Gastrocnemius medialis (tissue), 4 donors: Measurements from ENCODE around the gene EHD1.

Experiments
- CTCF ChIP-seq, 5 experiments: fragments of 450-650 bp in 3 of 5; fragments of 200-600 bp in 2 of 5; sonication (generic) in 2 of 5; IDR thresholded peaks in 4 of 5; conservative IDR thresholded peaks in 1 of 5; 1 replicate in 4 of 5; 2 replicates in 1 of 5; pipeline ENCODE4 v1.5.1; 2016 to 2019; ENCODE audit warnings: antibody characterized with exemption in 5 of 5, mild to moderate bottlenecking in 3 of 5, moderate library complexity in 3 of 5
- POLR2A ChIP-seq, 2 donors: fragments of 450-650 bp; IDR thresholded peaks; one replicate each; pipeline ENCODE4 v1.6.1; 2017; ENCODE audit warnings: antibody characterized with exemption in 2 of 2, mild to moderate bottlenecking in 2 of 2, moderate library complexity in 2 of 2

GRCh38 chr11:64877390-64878222 lies 815 bp downstream of the EHD1 start:
- TF ChIP-seq CTCF (IDR thresholded peaks at IDR 0.05 in 4 of 5, conservative IDR thresholded peaks at IDR 0.05 in 1 of 5) (no peak), POLR2A (IDR thresholded peaks at IDR 0.05) (no peak)
